ENCODE data around the gene MARCHF3.
"Not testable (repeated sequence)": the region's sequence is repeated elsewhere in the genome, so short reads cannot be mapped to it uniquely, and the experiment has no call there.

MARCHF3 gene

GRCh38 chr5:126961702-126962101 is 68.7 kb downstream of the MARCHF3 start:
- in situ Hi-C loops (cut with MboI; ENCODE audit: low sequenced_read_pairs) = no loop called here

- in situ Hi-C loops (cut with MboI; ENCODE audit: low sequenced_read_pairs) = no loop called here
Measured at GRCh38 chr5:126961128-126961527, 69.2 kb downstream of the MARCHF3 start.

- in situ Hi-C loops (cut with MboI; ENCODE audit: low sequenced_read_pairs) = no loop called here
Measured at GRCh38 chr5:126959188-126959587, 71.2 kb downstream of the MARCHF3 start.

- in situ Hi-C loops (cut with MboI; ENCODE audit: low sequenced_read_pairs) = no loop called here
Measured at GRCh38 chr5:126956991-126957390, 73.4 kb downstream of the MARCHF3 start.

GRCh38 chr5:126954981-126955380 is 75.4 kb downstream of the MARCHF3 start:
- in situ Hi-C loops (cut with MboI; ENCODE audit: low sequenced_read_pairs) = no loop called here

- in situ Hi-C loops (cut with MboI; ENCODE audit: low sequenced_read_pairs) = no loop called here
Measured at GRCh38 chr5:126953640-126954039, 76.7 kb downstream of the MARCHF3 start.

GRCh38 chr5:126949475-126949874 is 80.9 kb downstream of the MARCHF3 start:
- in situ Hi-C loops (cut with MboI; ENCODE audit: low sequenced_read_pairs) = no loop called here

GRCh38 chr5:126948453-126948852 is 81.9 kb downstream of the MARCHF3 start:
- in situ Hi-C loops (cut with MboI; ENCODE audit: low sequenced_read_pairs) = no loop called here

- in situ Hi-C loops (cut with MboI; ENCODE audit: low sequenced_read_pairs) = no loop called here
Measured at GRCh38 chr5:126948011-126948355, 82.4 kb downstream of the MARCHF3 start.

GRCh38 chr5:126947146-126948010 is 83.0 kb downstream of the MARCHF3 start:
- in situ Hi-C loops (cut with MboI; ENCODE audit: low sequenced_read_pairs) = no loop called here

- in situ Hi-C loops (cut with MboI; ENCODE audit: low sequenced_read_pairs) = not testable (repeated sequence)
Measured at GRCh38 chr5:126942908-126943307, 87.5 kb downstream of the MARCHF3 start.

- in situ Hi-C loops (cut with MboI; ENCODE audit: low sequenced_read_pairs) = no loop called here
Measured at GRCh38 chr5:126941403-126941802, 89.0 kb downstream of the MARCHF3 start.

GRCh38 chr5:126939887-126940286 is 90.5 kb downstream of the MARCHF3 start:
- in situ Hi-C loops (cut with MboI; ENCODE audit: low sequenced_read_pairs) = no loop called here

- in situ Hi-C loops (cut with MboI; ENCODE audit: low sequenced_read_pairs) = no loop called here
Measured at GRCh38 chr5:126938466-126938865, 91.9 kb downstream of the MARCHF3 start.

- in situ Hi-C loops (cut with MboI; ENCODE audit: low sequenced_read_pairs) = no loop called here
Measured at GRCh38 chr5:126937771-126938170, 92.6 kb downstream of the MARCHF3 start.

GRCh38 chr5:126936775-126937418 is 93.5 kb downstream of the MARCHF3 start:
- in situ Hi-C loops (cut with MboI; ENCODE audit: low sequenced_read_pairs) = no loop called here

- in situ Hi-C loops (cut with MboI; ENCODE audit: low sequenced_read_pairs) = no loop called here
Measured at GRCh38 chr5:126931963-126932660, 98.2 kb downstream of the MARCHF3 start.

GRCh38 chr5:126928041-126928440 is 102.3 kb downstream of the MARCHF3 start:
- in situ Hi-C loops (cut with MboI; ENCODE audit: low sequenced_read_pairs) = no loop called here

GRCh38 chr5:126927429-126927828 is 102.9 kb downstream of the MARCHF3 start:
- in situ Hi-C loops (cut with MboI; ENCODE audit: low sequenced_read_pairs) = no loop called here

GRCh38 chr5:126926187-126926586 is 104.2 kb downstream of the MARCHF3 start:
- in situ Hi-C loops (cut with MboI; ENCODE audit: low sequenced_read_pairs) = no loop called here

GRCh38 chr5:126925482-126925881 is 104.9 kb downstream of the MARCHF3 start:
- in situ Hi-C loops (cut with MboI; ENCODE audit: low sequenced_read_pairs) = no loop called here
